HL-60 (cell line): ENCODE measurements around the gene DLX3.

ENCODE experiments used
- GABPA ChIP-seq: IDR thresholded peaks from 2 replicates; pipeline ENCODE4 v1.6.1; 2012; ENCODE audit warnings: low read depth
- POLR2AphosphoS5 ChIP-seq: IDR thresholded peaks from 2 replicates; pipeline ENCODE4 v1.6.1; 2012; ENCODE audit warnings: low read depth
- SPI1 ChIP-seq: IDR thresholded peaks from 2 replicates; pipeline ENCODE4 v1.6.1; 2012; ENCODE audit warnings: low read depth, mild to moderate bottlenecking, borderline replicate concordance
- TF ChIP-seq, protein P1 (sequence below): IDR thresholded peaks from one replicate; pipeline ENCODE4 v1.5.1; 2011; ENCODE audit warnings: low read length, control low read depth, inconsistent platforms; ENCODE audit not compliant: insufficient read depth

DNA sequence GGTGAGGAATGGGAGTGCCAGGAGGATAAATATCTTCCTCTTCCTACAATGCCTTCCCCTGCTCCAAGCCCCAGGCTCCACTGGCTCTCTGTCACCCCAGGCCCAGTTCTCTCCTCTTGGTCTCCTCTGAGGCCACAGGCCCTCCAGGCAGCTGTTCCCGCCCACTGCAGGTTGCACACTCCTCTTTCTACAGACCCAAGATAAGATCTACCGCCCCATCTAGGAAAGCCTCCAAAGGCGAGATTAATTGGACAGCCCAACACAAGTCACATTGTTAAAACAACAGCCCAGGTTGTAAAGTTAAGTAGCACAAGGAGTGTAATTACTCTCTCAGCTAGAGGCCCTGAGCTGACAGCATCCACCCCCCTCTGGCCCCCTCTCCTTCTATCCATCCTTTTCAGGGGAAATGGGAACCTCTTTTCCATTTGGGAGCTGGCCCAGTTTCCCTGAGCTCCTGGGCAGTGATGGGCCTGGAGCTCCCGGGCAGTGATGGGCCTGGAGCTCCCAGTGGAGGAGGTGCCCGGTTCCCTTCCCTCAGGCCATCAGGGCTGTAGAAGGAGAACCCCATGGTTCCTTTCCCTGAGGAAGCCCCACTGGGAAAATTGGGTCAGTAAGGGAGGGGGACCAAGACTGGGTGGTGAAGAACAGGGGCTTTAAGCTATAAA lies 18.7 kb downstream of the DLX3 start:
- TF ChIP-seq, protein P1, sequence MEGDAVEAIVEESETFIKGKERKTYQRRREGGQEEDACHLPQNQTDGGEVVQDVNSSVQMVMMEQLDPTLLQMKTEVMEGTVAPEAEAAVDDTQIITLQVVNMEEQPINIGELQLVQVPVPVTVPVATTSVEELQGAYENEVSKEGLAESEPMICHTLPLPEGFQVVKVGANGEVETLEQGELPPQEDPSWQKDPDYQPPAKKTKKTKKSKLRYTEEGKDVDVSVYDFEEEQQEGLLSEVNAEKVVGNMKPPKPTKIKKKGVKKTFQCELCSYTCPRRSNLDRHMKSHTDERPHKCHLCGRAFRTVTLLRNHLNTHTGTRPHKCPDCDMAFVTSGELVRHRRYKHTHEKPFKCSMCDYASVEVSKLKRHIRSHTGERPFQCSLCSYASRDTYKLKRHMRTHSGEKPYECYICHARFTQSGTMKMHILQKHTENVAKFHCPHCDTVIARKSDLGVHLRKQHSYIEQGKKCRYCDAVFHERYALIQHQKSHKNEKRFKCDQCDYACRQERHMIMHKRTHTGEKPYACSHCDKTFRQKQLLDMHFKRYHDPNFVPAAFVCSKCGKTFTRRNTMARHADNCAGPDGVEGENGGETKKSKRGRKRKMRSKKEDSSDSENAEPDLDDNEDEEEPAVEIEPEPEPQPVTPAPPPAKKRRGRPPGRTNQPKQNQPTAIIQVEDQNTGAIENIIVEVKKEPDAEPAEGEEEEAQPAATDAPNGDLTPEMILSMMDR: no peak
- TF ChIP-seq POLR2AphosphoS5 (no peak), GABPA (no peak), SPI1 (no peak)
